ENCODE data around the gene SIRPD. TPM values are rescaled to one million over a fixed set of nuclear protein-coding genes. Genes with fewer than 3 reads are reported as not detected.

The SIRPD gene
- total RNA-seq, 2 donors from 2014 or later = 1.9 TPM; not detected in 1

GRCh38 chr20:1537731-1538058, 19.8 kb downstream of the SIRPD start:
- Histone ChIP-seq H3K4me3 (no peak overlapping the region), H3K27me3 (replicated peaks; ENCODE audit: insufficient read depth) (no peaks in the 10 kb centered on the region), H3K9me3 (no peaks in the 10 kb centered on the region), H3K4me1 (replicated peaks) (no peaks in the 10 kb centered on the region), H3K27ac (no peak overlapping the region), H3K36me3 (no peaks in the 10 kb centered on the region)
- WGBS = 65% methylated on average over 4 of the region's 4 CpGs
- intact Hi-C loops (cut with DNase I) = no loop called here
- no peak for TF ChIP-seq POLR2A (IDR thresholded peaks at IDR 0.05)
- TF ChIP-seq CTCF (IDR thresholded peaks at IDR 0.05) = no peak
- TF ChIP-seq POLR2AphosphoS5 (IDR thresholded peaks at IDR 0.05) = no peak
- DNase-seq (ENCODE audit: low spot score) = no peak

GRCh38 chr20:1536893-1537730, 20.4 kb downstream of the SIRPD start:
- Histone ChIP-seq H3K4me1 (replicated peaks) (no peaks in the 10 kb centered on the region), H3K36me3 (no peaks in the 10 kb centered on the region), H3K9me3 (no peaks in the 10 kb centered on the region), H3K4me3 (no peak overlapping the region), H3K27me3 (replicated peaks; ENCODE audit: insufficient read depth) (no peaks in the 10 kb centered on the region), H3K27ac (no peak overlapping the region)
- intact Hi-C loops (cut with DNase I) = no loop called here
- no peak for DNase-seq (ENCODE audit: low spot score)
- 76% methylated on average over 11 of the region's 11 CpGs for WGBS
- no peak for TF ChIP-seq CTCF (IDR thresholded peaks at IDR 0.05)
- no peak for TF ChIP-seq POLR2AphosphoS5 (IDR thresholded peaks at IDR 0.05)
- TF ChIP-seq POLR2A (IDR thresholded peaks at IDR 0.05) = no peak

- no peak for DNase-seq (ENCODE audit: low spot score)
- no peak overlapping the region for H3K4me3 ChIP-seq
- H3K27ac ChIP-seq = no peak overlapping the region
- H3K9me3 ChIP-seq = no peaks in the 10 kb centered on the region
- no peaks in the 10 kb centered on the region for H3K4me1 ChIP-seq (replicated peaks)
- TF ChIP-seq POLR2A (IDR thresholded peaks at IDR 0.05) = no peak
- TF ChIP-seq POLR2AphosphoS5 (IDR thresholded peaks at IDR 0.05) = no peak
- TF ChIP-seq CTCF (IDR thresholded peaks at IDR 0.05) = no peak
- no peaks in the 10 kb centered on the region for H3K27me3 ChIP-seq (replicated peaks; ENCODE audit: insufficient read depth)
- H3K36me3 ChIP-seq = no peaks in the 10 kb centered on the region
- WGBS = 78% methylated on average over 5 of the region's 5 CpGs
- intact Hi-C loops (cut with DNase I) = no loop called here
Observed at GRCh38 chr20:1535420-1536175, 21.9 kb downstream of the SIRPD start.

- no peak for TF ChIP-seq CTCF (IDR thresholded peaks at IDR 0.05)
- TF ChIP-seq POLR2A (IDR thresholded peaks at IDR 0.05) = no peak
- no peak for TF ChIP-seq POLR2AphosphoS5 (IDR thresholded peaks at IDR 0.05)
- H3K4me1 ChIP-seq (replicated peaks) = no peaks in the 10 kb centered on the region
- H3K36me3 ChIP-seq = no peaks in the 10 kb centered on the region
- H3K27me3 ChIP-seq (replicated peaks; ENCODE audit: insufficient read depth) = no peaks in the 10 kb centered on the region
- H3K9me3 ChIP-seq = no peaks in the 10 kb centered on the region
- no peak overlapping the region for H3K27ac ChIP-seq
- DNase-seq (ENCODE audit: low spot score) = no peak
- WGBS = 54% methylated on average over 5 of the region's 5 CpGs
- H3K4me3 ChIP-seq = no peak overlapping the region
- intact Hi-C loops (cut with DNase I) = no loop called here
Observed at GRCh38 chr20:1534526-1534925, 23.0 kb downstream of the SIRPD start.
